Adipocyte (in vitro differentiated cells): ENCODE results near the gene KLHL13.
"Not testable (repeated sequence)": the region's sequence is repeated elsewhere in the genome, so short reads cannot be mapped to it uniquely, and the experiment has no call there.

Source experiments
- DNase-seq: peaks from one replicate; pipeline ENCODE4 v3.0.0-alpha.2; 2015; ENCODE audit warnings: low read depth
- H3K27me3 ChIP-seq: replicated peaks from 2 replicates; pipeline ENCODE4 v1.7.0; 2013; ENCODE audit warnings: mild to moderate bottlenecking, low read length, moderate library complexity; ENCODE audit not compliant: control insufficient read depth, insufficient read depth
- H3K36me3 ChIP-seq: 2 replicates; pipeline ENCODE4 v1.7.0; 2013; ENCODE audit warnings: low read length, mild to moderate bottlenecking, moderate library complexity; ENCODE audit not compliant: control insufficient read depth, insufficient read depth, severe bottlenecking
- H3K4me1 ChIP-seq: 2 replicates; pipeline ENCODE4 v1.7.0; 2013; ENCODE audit warnings: mild to moderate bottlenecking, low read length, moderate library complexity; ENCODE audit not compliant: control insufficient read depth, insufficient read depth
- H3K4me3 ChIP-seq: 2 replicates; pipeline ENCODE4 v1.7.0; 2013; ENCODE audit warnings: mild to moderate bottlenecking, low read length, moderate library complexity
- H3K9ac ChIP-seq: 2 replicates; pipeline ENCODE4 v1.7.0; 2013; ENCODE audit warnings: mild to moderate bottlenecking, low read length, moderate library complexity
- H3K9me3 ChIP-seq: 2 replicates; pipeline ENCODE4 v1.7.0; 2013; ENCODE audit warnings: mild to moderate bottlenecking, low read length, moderate library complexity; ENCODE audit not compliant: control insufficient read depth

The KLHL13 gene

DNA sequence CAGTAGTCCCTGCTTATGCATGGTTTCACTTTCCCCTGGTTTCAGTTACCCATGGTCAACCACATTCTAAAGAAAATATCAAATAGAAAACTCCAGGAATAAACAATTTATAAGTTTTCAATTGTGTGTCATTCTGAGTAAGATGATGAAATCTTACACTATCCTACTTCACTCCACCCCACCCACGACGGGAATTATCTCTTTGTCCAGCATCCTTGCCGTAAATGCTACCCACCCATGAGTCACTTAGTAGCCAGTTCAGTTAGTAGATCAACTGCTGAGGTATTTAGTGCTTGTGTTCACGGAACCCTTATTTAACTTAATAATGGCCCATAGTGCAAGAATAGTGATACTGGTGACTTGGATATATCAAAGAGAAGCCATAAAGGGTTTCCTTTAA lies 91.4 kb downstream of the KLHL13 start:
- Histone ChIP-seq H3K4me1 (no peaks in the 10 kb centered on the region), H3K27me3 (no peaks in the 10 kb centered on the region), H3K4me3 (no peak overlapping the region), H3K36me3 (no peaks in the 10 kb centered on the region), H3K9ac (no peak overlapping the region), H3K9me3 (no peaks in the 10 kb centered on the region)
- DNase-seq = peak; percentile 25

DNA sequence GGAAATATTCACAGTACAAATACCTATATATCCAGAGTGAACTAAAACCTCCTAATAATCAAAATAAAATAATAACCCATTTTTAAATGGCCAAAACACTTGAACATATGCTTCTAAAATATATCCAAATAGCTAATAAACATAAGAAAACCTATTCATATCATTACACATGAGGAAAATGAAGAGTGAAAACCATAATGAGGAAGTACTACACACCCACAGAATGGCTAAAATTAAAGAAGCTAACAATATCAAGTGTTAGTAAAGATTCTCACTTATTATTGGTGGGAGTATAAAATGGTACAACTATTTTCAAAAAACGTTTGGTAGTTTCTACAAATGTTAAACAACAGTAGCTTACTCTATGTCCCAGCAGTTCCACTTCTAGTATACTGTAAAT lies 92.1 kb downstream of the KLHL13 start:
- Histone ChIP-seq H3K9ac (no peak overlapping the region), H3K4me1 (no peaks in the 10 kb centered on the region), H3K36me3 (no peaks in the 10 kb centered on the region), H3K9me3 (no peaks in the 10 kb centered on the region), H3K27me3 (no peaks in the 10 kb centered on the region), H3K4me3 (no peak overlapping the region)
- no peak for DNase-seq

DNA sequence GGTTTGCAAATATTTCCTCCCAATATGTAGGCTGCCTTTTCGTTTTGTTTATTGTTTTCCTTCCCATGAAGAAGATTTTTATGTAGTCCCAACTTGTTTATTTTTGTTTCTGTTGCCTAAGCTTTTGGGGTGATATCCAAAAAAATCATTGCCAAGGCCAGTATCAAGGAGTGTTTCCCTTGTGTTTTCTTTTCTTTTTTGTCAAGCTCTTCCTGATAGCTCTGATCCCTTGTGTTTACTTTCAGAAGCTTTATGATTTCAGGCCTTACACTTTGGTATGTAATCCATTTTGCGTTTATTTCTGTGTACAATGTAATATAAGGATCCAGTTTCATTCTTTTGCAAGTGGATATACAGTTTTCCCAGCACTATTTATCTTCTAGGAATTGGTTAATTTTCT lies 93.9 kb downstream of the KLHL13 start:
- peak; percentile 15 for DNase-seq
- H3K4me1 ChIP-seq = no peaks in the 10 kb centered on the region
- H3K4me3 ChIP-seq = no peak overlapping the region
- no peak overlapping the region for H3K9ac ChIP-seq
- H3K9me3 ChIP-seq = no peaks in the 10 kb centered on the region
- H3K36me3 ChIP-seq = no peaks in the 10 kb centered on the region
- H3K27me3 ChIP-seq = no peaks in the 10 kb centered on the region

DNA sequence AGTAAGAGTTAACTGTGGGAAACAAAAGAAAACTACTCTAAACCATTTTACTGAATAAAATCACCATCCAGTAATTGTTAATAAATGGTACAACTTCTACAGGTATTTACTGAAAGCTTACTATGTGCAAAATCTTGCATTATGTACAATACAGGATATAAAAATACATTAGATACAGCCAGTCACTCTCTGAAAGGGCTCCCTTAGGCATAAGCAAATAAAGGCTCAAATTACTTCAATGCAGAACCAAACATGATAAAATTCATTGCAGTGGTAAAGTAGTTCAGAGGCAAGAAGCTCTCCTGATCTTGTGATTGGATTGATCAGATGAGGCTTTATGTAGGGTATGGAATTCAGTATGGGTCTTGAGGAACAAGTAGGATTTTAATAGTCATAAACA lies 100.2 kb downstream of the KLHL13 start:
- no peaks in the 10 kb centered on the region for H3K4me1 ChIP-seq
- no peak overlapping the region for H3K9ac ChIP-seq
- H3K4me3 ChIP-seq = no peak overlapping the region
- H3K36me3 ChIP-seq = no peaks in the 10 kb centered on the region
- DNase-seq = peak; percentile 2
- peaks cover 11% of the 10 kb centered on the region for H3K9me3 ChIP-seq
- no peaks in the 10 kb centered on the region for H3K27me3 ChIP-seq

DNA sequence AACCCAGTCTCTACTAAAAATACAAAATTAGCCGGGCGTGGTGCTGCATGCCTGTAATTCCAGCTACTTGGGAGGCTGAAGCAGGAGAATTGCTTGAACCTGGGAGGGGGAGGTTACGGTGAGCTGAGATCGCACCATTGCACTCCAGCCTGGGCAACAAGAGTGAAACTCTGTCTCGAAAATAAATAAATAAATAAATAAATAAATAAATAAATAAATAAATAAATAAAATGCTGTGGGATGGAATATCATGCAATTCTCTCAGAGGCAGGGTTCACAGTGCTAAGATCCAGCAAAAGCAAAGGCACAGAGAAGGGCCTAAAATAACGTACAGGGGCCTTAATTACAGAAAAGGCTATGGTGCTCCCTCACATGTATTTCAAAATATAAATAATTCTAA lies 114.2 kb downstream of the KLHL13 start:
- H3K36me3 ChIP-seq, H3K4me1 ChIP-seq, H3K9ac ChIP-seq, H3K4me3 ChIP-seq, H3K27me3 ChIP-seq, DNase-seq, H3K9me3 ChIP-seq: not testable (repeated sequence)

DNA sequence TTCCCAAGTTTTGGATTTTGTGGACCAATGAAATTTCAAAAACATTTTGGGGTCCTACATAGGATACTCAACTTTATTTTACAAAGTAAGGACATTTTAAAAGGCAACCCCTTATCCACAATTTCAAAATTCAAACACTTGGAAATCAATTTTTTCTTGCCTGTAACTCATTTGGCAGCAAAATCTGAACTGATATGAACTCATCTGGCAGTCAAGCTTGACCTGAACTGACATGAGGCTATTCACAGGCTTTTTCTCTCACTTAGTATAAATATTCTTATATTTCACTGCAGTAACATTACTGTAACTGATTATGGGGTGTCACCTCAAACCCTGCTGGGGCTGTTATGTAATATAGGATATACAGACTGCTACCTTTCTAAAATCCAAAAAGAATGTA lies 116.1 kb downstream of the KLHL13 start:
- DNase-seq = no peak
- Histone ChIP-seq H3K9ac (no peak overlapping the region), H3K36me3 (no peaks in the 10 kb centered on the region), H3K9me3 (no peaks in the 10 kb centered on the region), H3K4me3 (no peak overlapping the region), H3K27me3 (no peaks in the 10 kb centered on the region), H3K4me1 (no peaks in the 10 kb centered on the region)

DNA sequence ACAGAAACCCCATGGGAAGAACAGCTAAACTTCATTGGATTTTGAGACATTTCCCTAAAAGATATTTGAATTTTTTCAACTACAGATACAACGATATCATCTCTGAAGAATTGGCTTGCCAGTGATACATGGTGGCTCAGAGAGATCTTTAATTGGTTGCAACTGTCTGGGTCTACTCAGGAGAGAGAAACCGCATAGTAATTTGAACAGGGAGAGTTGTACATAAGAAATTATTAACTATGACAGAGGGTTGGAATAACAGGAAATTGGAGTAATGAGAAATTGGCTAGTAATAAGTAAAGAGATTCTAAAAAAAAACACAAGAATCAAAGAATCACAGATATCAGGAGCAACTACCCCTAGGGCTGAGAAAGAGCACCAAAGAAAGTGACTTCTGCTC lies 118.4 kb downstream of the KLHL13 start:
- Histone ChIP-seq H3K4me1 (no peaks in the 10 kb centered on the region), H3K36me3 (no peaks in the 10 kb centered on the region), H3K9ac (no peak overlapping the region), H3K9me3 (no peaks in the 10 kb centered on the region), H3K27me3 (no peaks in the 10 kb centered on the region), H3K4me3 (no peak overlapping the region)
- DNase-seq = no peak

DNA sequence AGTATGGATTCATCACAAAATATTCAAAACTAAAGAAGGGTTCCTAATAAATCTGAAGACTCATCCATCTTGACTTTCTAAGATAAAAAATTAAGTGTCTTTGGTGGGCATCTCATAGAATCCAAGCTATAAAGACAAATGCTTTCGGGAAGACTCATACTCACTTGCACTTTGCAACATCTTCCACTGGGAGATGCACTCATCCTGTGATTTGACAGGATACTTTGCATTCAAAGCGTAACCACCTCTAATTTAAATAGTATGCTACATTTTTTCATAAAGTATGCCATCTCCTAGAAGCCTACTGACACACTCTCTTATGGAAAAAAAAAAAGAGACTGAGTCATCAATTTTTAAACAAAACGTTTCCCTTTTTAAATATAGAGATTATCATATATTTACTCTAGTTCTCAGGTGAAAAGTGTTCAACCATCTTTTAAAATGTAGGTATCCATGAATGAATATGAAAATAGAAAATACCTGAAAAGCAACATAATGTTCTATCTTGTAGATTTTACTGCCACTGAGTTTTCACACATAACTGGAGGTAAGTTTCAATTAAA lies 119.6 kb downstream of the KLHL13 start:
- no peaks in the 10 kb centered on the region for H3K27me3 ChIP-seq
- no peaks in the 10 kb centered on the region for H3K36me3 ChIP-seq
- no peaks in the 10 kb centered on the region for H3K9me3 ChIP-seq
- H3K4me3 ChIP-seq = no peak overlapping the region
- DNase-seq = peak; percentile 45
- no peaks in the 10 kb centered on the region for H3K4me1 ChIP-seq
- H3K9ac ChIP-seq = no peak overlapping the region

DNA sequence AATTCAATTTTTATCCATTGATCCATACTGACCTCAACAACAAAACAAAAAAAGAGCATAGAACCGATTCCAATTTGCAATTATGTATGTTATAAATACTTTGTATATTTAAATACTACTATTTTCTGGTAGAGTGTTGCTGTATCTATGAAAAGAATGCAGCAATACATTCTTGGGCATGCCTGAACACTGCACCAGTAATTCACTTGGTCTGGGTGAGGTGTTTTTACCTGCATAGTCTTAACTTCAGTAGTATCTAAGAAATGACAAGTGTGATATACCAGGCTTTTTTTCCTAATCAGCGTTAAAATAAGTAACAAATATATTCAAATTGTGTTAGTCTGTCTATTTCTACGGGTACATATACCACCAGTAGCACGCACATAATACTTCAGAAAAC lies 120.2 kb downstream of the KLHL13 start:
- DNase-seq = no peak
- Histone ChIP-seq H3K4me1 (no peaks in the 10 kb centered on the region), H3K4me3 (no peak overlapping the region), H3K36me3 (no peaks in the 10 kb centered on the region), H3K9ac (no peak overlapping the region), H3K9me3 (no peaks in the 10 kb centered on the region), H3K27me3 (no peaks in the 10 kb centered on the region)

DNA sequence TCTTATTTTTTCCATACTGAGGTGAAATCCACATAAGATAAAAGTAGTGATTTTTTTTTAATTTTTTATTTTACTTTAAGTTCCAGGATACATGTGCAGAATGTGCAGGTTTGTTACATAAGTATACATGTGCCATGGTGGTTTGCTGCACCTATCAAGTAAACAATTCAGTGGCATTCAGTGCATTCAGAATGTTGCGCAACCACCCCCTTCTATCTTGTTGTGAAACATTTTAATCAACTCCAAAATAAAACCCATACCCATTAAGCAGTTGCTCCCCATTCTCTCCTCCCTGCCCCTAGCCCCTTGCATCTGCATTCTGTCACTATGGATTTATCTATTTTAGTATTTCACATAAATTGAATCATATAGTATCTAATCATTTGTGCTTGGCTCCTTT lies 121.2 kb downstream of the KLHL13 start:
- Histone ChIP-seq H3K27me3 (no peaks in the 10 kb centered on the region), H3K4me1 (no peaks in the 10 kb centered on the region), H3K9ac (no peak overlapping the region), H3K9me3 (no peaks in the 10 kb centered on the region), H3K4me3 (no peak overlapping the region), H3K36me3 (no peaks in the 10 kb centered on the region)
- DNase-seq = peak; percentile 19

DNA sequence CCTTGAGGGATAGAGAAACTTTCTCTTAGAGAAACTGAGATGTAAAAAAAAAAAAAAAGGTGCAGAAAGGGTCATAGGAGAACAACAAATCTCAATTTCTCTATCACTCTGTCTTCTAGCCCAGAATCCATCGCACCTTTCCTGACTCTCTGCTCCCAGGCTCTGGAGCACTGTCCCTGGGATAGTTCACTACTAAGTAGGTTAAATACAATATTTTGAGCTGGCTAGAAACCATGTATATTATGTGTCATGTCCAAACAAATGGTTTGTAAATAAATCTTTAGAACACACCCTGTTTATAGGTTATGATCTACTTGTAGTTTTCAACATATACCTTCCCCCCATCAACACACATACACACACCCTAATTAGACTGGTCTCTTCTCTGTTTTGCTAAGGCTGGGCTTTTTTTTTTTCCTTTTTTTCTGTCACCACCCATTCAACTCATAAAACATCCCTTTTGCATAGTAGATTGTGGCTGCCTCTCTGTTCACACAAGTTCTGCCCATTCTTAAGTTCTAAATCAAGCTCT lies 124.4 kb downstream of the KLHL13 start:
- Histone ChIP-seq H3K27me3 (no peaks in the 10 kb centered on the region), H3K9me3 (no peaks in the 10 kb centered on the region)

DNA sequence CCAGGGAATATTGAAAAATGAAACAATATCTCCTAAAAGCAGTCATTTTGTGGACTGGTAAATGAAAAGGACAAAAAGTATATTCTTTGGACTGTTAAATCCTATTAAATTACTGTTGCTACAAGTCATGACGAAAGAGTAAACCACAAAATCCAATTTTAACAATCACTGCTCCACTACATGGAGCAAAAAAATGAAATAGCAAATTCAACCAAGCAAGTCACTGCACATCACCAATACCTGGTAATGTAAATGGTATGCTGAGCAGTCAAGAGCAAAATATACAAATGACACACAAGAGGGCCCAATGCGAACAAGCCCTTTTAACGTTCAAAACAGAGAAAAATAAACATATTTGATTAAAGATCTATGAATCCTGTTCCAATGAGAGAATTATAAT lies 126.2 kb downstream of the KLHL13 start:
- Histone ChIP-seq H3K9me3 (no peaks in the 10 kb centered on the region), H3K27me3 (no peaks in the 10 kb centered on the region), H3K4me1 (no peaks in the 10 kb centered on the region), H3K4me3 (no peak overlapping the region), H3K9ac (no peak overlapping the region), H3K36me3 (no peaks in the 10 kb centered on the region)
- peak; percentile 50 for DNase-seq

More for the DNA sequence above, 124.4 kb downstream of the KLHL13 start:
- Histone ChIP-seq H3K36me3 (no peaks in the 10 kb centered on the region), H3K9ac (no peak overlapping the region), H3K4me3 (no peak overlapping the region), H3K4me1 (no peaks in the 10 kb centered on the region)
- no peak for DNase-seq
